ENCODE results near the gene MMP14. TPM values are rescaled to one million over a fixed set of nuclear protein-coding genes. Genes with fewer than 3 reads are reported as not detected.
"Not testable (repeated sequence)": the region's sequence is repeated elsewhere in the genome, so short reads cannot be mapped to it uniquely, and the experiment has no call there.

MMP14 gene
- polyA plus RNA-seq, 4 donors: 127 to 186 (median 161) TPM

- DNase-seq (ENCODE audit: low read depth in 4 of 4, low spot score in 2 of 4): no peak
These were observed 23.2 kb upstream of the MMP14 start for GRCh38 chr14:22813145-22813544.

GRCh38 chr14:22814373-22814772 is 22.0 kb upstream of the MMP14 start:
- no peak for DNase-seq (ENCODE audit: low read depth in 4 of 4, low spot score in 2 of 4)

GRCh38 chr14:22814941-22815713 is 21.3 kb upstream of the MMP14 start, which contains the start of gene SLC7A7:
SLC7A7 (minus strand) TSS chr14:22815435; CDS start chr14:22813398, 2,037 bp downstream.
- no peak for DNase-seq (ENCODE audit: low read depth in 4 of 4, low spot score in 2 of 4)

GRCh38 chr14:22819151-22819988 is 17.0 kb upstream of the MMP14 start:
- DNase-seq (ENCODE audit: low read depth in 4 of 4, low spot score in 2 of 4): no peak

- no peak for DNase-seq (ENCODE audit: low read depth in 4 of 4, low spot score in 2 of 4)
These were observed 15.7 kb upstream of the MMP14 start for GRCh38 chr14:22820731-22821130.

GRCh38 chr14:22821193-22822015 is 15.0 kb upstream of the MMP14 start:
- no peak for DNase-seq (ENCODE audit: low read depth in 4 of 4, low spot score in 2 of 4)

- no peak for DNase-seq (ENCODE audit: low read depth in 4 of 4, low spot score in 2 of 4)
These were observed 14.3 kb upstream of the MMP14 start for GRCh38 chr14:22822016-22822570.

GRCh38 chr14:22822571-22823098 is 13.8 kb upstream of the MMP14 start:
- DNase-seq (ENCODE audit: low read depth in 4 of 4, low spot score in 2 of 4): peak in 2 of 4 donors; percentile 71 to 83

GRCh38 chr14:22824711-22825359 is 11.6 kb upstream of the MMP14 start:
- DNase-seq (ENCODE audit: low read depth in 4 of 4, low spot score in 2 of 4): no peak

GRCh38 chr14:22829076-22829660 is 7.2 kb upstream of the MMP14 start:
- DNase-seq (ENCODE audit: low read depth in 4 of 4, low spot score in 2 of 4): not testable (repeated sequence)

GRCh38 chr14:22829661-22830442 is 6.5 kb upstream of the MMP14 start, which contains the start of gene MRPL52:
MRPL52 (plus strand) TSS chr14:22829887; CDS start chr14:22829913, 26 bp downstream.
- peak in 2 of 4 donors; percentile 85 to 93 for DNase-seq (ENCODE audit: low read depth in 4 of 4, low spot score in 2 of 4)

- no peak for DNase-seq (ENCODE audit: low read depth in 4 of 4, low spot score in 2 of 4)
These were observed 5.9 kb upstream of the MMP14 start for GRCh38 chr14:22830443-22831010.

- DNase-seq (ENCODE audit: low read depth in 4 of 4, low spot score in 2 of 4): no peak
These were observed 880 bp upstream of the MMP14 start for GRCh38 chr14:22835505-22835904.

GRCh38 chr14:22837114-22837749 is 847 bp downstream of the MMP14 start:
- no peak for DNase-seq (ENCODE audit: low read depth in 4 of 4, low spot score in 2 of 4)

GRCh38 chr14:22837750-22838538 is 1.6 kb downstream of the MMP14 start:
- no peak for DNase-seq (ENCODE audit: low read depth in 4 of 4, low spot score in 2 of 4)

GRCh38 chr14:22838631-22839041 is 2.3 kb downstream of the MMP14 start:
- no peak for DNase-seq (ENCODE audit: low read depth in 4 of 4, low spot score in 2 of 4)

Measured in left renal cortex interstitium (tissue), 4 donors.